ENCODE results near the gene TIMP2. TPM values are rescaled to one million over a fixed set of nuclear protein-coding genes. Genes with fewer than 3 reads are reported as not detected.

TIMP2 gene
- total RNA-seq, 1 experiment from 2014 or later = 24.8 TPM

DNA sequence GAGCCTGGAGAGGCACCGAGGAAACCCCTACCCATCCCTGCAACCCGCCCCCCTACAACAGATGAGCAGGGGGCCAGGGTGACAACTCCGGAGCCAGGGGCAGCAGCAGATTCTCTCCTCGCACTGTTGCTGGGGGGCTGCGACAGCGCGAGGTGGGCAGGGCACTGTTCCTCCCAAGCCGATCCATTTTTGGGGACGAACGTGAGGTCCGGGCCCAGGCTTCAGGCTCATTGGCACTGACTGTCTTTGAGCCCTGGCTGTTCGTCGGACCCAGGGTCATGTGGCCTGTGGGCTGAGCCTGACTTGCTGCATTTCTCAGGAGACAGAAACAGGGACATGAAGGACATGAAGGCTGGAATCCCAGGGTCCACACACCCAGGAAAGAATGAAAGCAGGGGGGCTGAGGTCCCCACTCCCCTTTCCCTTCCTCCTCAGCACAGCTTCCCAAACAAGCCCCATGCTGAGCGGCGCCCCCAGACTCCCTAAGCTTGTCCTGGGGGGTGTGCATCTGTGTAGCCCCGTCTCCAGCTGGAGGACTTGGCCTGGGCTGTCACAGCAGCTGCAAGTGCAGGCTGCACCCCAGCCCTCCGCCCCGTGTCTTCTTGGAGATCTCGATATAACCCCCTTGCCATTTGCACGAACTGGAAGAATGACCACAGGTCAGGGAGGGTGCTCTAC is 40.9 kb downstream of the TIMP2 start:
- CTCF ChIA-PET = interaction anchor here (0.7 to 2.0 kb wide), 5 partner anchors 10 to 106 kb away, joined by 3 to 8 read pairs (median 4); no protein-coding TSS in a partner anchor

DNA sequence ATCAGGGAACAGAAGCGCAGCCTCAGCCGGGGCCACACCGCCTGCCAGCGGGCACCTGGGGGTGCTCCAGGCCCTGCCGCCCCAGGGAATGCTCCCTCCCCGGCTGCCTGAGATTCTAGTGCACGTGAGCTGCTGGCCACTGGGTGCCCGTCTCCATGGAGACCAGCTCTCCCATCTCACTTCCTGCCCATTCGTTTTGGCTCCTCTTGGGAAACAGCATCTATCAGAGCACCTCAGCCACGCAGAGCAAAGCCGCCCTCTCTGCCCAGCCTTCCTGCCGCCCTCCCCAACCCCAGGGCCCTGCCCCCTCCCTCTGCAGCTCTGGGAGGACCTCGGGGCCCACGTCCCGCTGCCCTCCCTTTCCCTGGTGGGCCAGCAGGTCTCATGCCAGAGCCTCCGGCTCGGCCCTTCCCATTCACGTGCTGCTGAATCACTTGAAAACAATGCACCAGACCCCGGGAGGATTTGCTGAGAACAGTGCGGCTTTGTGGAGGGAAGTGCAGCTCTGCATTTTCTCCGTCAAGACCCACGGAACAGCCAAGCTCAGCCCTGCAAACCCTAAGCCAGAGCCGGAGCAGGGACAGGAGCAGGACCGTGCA is 41.6 kb downstream of the TIMP2 start:
- Mint-ChIP-seq H3K4me1 (ENCODE audit: insufficient read depth, unreplicated experiment) (peaks cover 21% of the 10 kb centered on the region), H3K36me3 (ENCODE audit: insufficient read depth, unreplicated experiment) (no peaks in the 10 kb centered on the region), H3K9me3 (ENCODE audit: unreplicated experiment) (no peaks in the 10 kb centered on the region), H3K27me3 (ENCODE audit: insufficient read depth, unreplicated experiment) (no peaks in the 10 kb centered on the region), H3K4me3 (ENCODE audit: unreplicated experiment) (peak overlapping the region; percentile 58), H3K27ac (ENCODE audit: low read depth, unreplicated experiment) (peak overlapping the region; percentile 91)
- ChIA-PET POLR2A (interaction anchor here (0.6 to 2.3 kb wide), 9 partner anchors 11 to 108 kb away, joined by 3 to 11 read pairs (median 4); partner anchors contain the start of genes LGALS3BP and USP36), CTCF (interaction anchor here (1.0 to 1.3 kb wide), 2 partner anchors 15 to 88 kb away, joined by 4 to 8 read pairs; no protein-coding TSS in a partner anchor)
- intact Hi-C loops (cut with micrococcal nuclease) = loop anchor here (1.0 to 5.0 kb wide), 2 partner anchors 39 to 88 kb away; no protein-coding TSS in a partner anchor
- DNase-seq (ENCODE audit: unreplicated experiment) = peak; percentile 78
- TF ChIP-seq CTCF (IDR thresholded peaks at IDR 0.05; ENCODE audit: unreplicated experiment) = no peak
- BruUV-seq (replicated peaks) = no TSS peak

More for the DNA sequence above, 40.9 kb downstream of the TIMP2 start:
- no TSS peak for BruUV-seq (replicated peaks)
- Mint-ChIP-seq H3K36me3 (ENCODE audit: insufficient read depth, unreplicated experiment) (no peaks in the 10 kb centered on the region), H3K4me3 (ENCODE audit: unreplicated experiment) (peak overlapping the region; percentile 58), H3K4me1 (ENCODE audit: insufficient read depth, unreplicated experiment) (peaks cover 21% of the 10 kb centered on the region), H3K9me3 (ENCODE audit: unreplicated experiment) (no peaks in the 10 kb centered on the region), H3K27ac (ENCODE audit: low read depth, unreplicated experiment) (peak overlapping the region; percentile 91), H3K27me3 (ENCODE audit: insufficient read depth, unreplicated experiment) (no peaks in the 10 kb centered on the region)
- DNase-seq (ENCODE audit: unreplicated experiment) = no peak
- POLR2A ChIA-PET = interaction anchor here (0.6 to 2.3 kb wide), 8 partner anchors 10 to 109 kb away, joined by 3 to 11 read pairs (median 4); partner anchors contain the start of gene LGALS3BP
- intact Hi-C loops (cut with micrococcal nuclease) = loop anchor here (5.0 kb wide), 1 partner anchor 38 kb away; no protein-coding TSS in a partner anchor
- TF ChIP-seq CTCF (IDR thresholded peaks at IDR 0.05; ENCODE audit: unreplicated experiment) = no peak

GRCh38 chr17:78883089-78883532 is 42.1 kb downstream of the TIMP2 start:
- peak overlapping the region; percentile 58 for H3K4me3 Mint-ChIP-seq (ENCODE audit: unreplicated experiment)
- H3K27me3 Mint-ChIP-seq (ENCODE audit: insufficient read depth, unreplicated experiment) = no peaks in the 10 kb centered on the region
- no peak for DNase-seq (ENCODE audit: unreplicated experiment)
- intact Hi-C loops (cut with micrococcal nuclease) = loop anchor here (1.0 to 5.0 kb wide), 2 partner anchors 39 to 88 kb away; no protein-coding TSS in a partner anchor
- CTCF ChIA-PET = interaction anchor here (1.3 kb wide), 1 partner anchor 88 kb away, joined by 8 read pairs; no protein-coding TSS in a partner anchor
- no peaks in the 10 kb centered on the region for H3K36me3 Mint-ChIP-seq (ENCODE audit: insufficient read depth, unreplicated experiment)
- POLR2A ChIA-PET = interaction anchor here (0.8 to 2.3 kb wide), 7 partner anchors 17 to 107 kb away, joined by 3 to 11 read pairs (median 4); partner anchors contain the start of genes LGALS3BP and USP36
- H3K27ac Mint-ChIP-seq (ENCODE audit: low read depth, unreplicated experiment) = peak overlapping the region; percentile 91
- no TSS peak for BruUV-seq (replicated peaks)
- H3K4me1 Mint-ChIP-seq (ENCODE audit: insufficient read depth, unreplicated experiment) = peaks cover 21% of the 10 kb centered on the region
- no peaks in the 10 kb centered on the region for H3K9me3 Mint-ChIP-seq (ENCODE audit: unreplicated experiment)
- TF ChIP-seq CTCF (IDR thresholded peaks at IDR 0.05; ENCODE audit: unreplicated experiment) = no peak

Data from MCF 10A (cell line).